Activated CD8-positive, alpha-beta memory T cell treated with anti-CD3 and anti-CD28 coated beads for 1 hour (primary cell): ENCODE results near the gene ZNF471.
A peak's percentile ranks its signal among the peaks of the same experiment; 100 is the strongest.

Source experiments
- DNase-seq, 2 donors: peaks; one replicate each; pipeline ENCODE4 v3.0.0-alpha.2; 2020; ENCODE audit warnings: low read depth in 1 of 2; ENCODE audit errors: extremely low read depth in 1 of 2

Gene ZNF471

DNA sequence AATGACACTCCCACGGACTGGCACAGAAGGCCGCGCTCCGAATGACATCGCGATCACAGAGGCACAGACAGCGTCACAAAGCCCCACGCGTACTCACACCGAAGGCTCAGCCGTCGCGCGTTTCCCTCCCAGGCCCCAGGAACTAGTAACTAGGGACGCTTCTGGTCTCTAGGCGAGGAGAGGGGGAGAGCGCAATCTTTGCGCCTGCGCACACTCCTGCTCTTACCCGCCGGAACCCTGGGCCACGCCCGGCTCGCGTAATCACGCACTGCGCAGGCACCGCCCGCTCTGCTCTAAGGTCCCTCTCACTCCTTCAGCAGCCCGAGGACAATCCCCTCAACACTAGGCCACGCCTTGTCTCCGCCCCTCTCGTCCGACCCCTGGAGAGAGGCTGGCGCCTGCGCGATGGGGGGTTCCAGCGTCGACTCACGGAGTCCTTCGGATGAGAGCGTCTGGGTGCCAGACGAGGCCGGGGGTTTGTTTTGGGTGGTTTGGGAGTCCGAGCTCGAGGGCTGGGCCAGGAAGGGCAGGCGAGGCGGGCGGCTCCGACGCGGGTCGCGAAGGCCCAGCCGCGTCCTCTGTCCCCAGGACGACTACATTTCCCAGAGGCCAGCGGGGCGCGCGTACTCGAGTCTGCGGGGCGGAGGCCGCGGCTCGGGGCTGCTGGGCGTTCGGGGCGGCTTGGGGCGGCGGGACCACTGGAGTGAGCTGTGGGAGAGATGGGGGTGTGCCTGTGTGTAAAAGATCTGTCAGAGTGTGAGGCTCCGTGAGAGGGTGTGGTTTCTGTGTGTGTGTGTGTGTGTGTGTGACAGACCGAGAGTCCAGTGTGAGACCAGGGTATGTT is at the start of gene ZNF471:
Gene ZNF471 (plus strand): TSS at position 410 of the 844 bp plus-strand sequence. CDS start 3,717 bp downstream, outside the sequence.
- DNase-seq: peak; percentile 63 to 79

DNA sequence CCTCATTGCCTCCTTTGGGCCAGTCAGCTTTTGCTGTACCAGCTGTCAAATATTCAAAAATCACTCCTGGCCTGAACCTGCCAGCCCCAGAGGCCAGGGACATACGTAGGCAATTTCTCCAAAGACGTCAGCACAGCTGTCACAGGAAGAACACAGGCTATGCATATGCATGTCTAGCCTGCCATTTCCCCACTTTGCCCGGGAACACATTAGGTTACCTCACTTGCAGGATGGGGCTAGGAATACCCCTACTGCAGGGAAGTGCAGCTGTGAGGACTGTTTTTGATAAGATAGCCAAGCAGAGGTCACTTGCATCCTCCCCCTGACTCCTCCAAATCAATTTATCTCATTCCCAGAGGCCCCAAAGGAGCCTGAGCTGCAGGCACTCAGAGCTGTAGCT is 33.3 kb upstream of the ZNF471 start:
- no peak for DNase-seq

DNA sequence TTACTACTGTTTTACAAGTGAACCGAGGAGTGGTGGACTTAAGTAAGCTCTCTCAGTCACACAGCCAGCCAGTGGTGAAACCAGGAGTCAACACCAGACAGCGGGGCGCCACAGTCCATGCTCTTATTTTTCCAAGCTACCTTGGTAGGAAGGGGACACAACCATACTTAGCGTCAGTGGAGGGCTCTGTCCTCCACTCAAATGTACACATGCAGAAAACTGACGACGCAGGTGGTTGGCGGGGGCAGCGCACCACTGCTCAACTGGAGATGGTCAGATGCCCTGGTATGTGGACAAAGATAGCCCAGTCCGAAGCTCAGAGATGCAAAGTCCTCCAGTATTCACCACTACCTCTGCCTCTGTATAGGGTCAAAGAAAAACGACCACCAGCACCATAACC is 31.6 kb upstream of the ZNF471 start:
- no peak for DNase-seq

DNA sequence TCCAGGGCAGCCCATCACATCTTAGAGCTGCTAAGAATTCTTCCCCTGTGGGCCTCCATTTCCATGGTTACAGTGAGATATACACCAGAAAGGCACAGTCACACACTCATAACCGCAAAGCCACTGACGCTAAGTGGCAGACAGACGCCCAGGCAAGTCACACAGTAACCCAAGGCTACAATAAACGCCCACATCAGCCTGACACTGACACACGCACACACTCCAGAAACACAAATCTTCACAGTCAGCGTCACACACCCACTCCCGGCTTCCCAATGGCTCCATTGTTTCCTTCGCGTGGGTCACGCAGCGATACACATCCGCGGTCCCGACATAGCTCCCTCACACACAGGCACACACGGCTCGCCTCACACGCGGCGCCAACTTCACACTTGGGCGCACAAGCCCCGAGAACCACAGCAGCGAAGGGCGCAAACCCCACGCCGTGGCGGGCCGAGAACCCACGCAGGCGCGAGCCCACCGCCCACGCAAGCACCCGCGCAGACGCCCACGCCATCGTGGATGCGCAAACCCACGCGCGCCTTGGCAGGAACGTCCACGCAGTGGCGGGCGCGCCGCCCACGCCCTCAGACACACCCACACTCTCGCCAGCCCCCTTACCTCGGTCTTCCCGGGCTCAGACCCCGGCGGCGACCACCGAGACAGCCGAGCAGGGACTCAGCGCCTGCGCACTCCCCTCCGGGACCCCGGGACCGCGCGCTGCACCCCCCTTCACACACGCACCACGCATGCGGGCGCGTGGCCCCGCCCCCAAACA is 30.8 kb upstream of the ZNF471 start, which contains the start of gene ZNF667:
Gene ZNF667 (minus strand): TSS at position 695 of the 778 bp plus-strand sequence. CDS start 14,975 bp downstream, outside the sequence.
- DNase-seq: peak in 1 of 2 donors; percentile 17

DNA sequence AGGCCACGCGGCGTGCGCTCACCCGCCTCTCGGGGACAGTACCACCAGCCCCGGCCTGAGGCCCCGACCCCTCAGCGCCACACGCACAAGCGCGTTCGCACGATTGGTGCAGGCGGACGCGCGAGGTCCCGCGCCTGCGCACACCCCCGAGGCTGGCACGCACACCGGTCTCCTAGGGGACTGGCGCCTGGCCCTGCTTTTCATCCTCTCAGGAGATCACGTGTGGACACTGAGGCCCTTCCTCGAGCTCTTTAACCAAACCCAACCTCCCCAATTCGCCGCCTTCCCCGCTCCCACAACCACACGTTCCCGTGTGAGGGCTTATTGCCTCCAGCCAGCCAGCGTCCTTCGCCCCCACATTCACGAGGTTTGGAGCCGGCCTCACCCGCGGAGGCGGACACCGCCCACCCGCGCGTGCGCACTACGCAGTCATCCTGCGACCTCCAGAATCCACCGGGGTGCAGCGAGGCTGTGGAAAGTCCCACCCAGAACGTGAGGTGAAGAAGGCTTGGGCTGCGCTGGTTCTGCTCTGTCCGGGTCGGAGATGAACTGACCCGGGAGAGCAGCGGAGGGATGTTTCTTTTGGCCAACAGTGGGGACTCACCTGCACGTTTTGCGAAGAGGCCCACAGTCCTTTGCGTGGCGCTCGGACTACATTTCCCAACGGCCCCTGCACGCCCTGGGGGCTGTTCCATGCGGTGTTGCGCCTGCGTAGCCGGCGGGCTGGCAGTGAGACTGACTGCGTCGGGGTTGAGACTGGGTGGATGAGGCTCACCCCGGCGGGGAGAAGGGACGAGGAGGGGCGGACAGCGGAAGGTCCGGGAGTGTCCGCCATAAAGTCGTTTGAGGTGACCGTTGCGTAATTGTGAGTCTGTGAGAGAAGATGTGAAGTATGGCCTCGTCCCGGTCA is 30.0 kb upstream of the ZNF471 start:
- peak; percentile 33 to 41 for DNase-seq

DNA sequence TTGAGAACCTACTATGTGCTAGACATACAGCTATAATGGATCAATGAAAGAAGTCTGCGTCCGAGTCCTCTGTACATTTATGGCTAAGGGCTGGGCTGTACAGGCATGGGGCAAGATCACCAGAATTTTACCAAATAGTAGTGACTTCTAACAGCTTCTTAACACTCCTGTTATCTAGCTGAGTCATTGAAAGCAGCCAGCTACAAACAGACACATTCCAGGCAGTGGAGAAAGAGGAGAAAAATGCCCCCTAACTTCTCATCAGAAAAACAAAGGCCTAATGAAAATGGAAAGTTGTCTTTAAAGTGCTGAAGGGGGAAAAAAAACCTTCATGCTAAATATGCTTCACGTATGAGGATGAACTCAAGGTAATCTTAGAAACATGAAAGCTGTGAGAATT is 16.3 kb upstream of the ZNF471 start:
- DNase-seq: no peak

DNA sequence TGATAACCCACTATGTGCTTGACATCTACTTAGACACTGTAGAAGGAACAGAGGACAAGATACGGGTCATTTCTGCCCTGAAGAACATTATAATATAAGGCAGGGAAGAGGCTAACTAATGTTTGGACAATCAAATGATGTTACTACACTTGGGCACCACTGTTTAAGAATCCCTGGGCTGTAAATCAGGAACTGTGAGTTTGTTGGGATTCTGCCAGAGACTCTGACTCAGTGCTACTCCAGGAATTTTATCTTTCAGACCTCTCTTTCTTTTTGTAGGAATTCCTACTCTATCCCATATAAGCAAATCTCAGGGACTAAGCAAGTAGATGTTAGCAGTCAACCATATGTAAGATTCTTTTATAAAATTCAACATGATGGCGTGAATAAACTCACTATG is 3.1 kb upstream of the ZNF471 start:
- no peak for DNase-seq

DNA sequence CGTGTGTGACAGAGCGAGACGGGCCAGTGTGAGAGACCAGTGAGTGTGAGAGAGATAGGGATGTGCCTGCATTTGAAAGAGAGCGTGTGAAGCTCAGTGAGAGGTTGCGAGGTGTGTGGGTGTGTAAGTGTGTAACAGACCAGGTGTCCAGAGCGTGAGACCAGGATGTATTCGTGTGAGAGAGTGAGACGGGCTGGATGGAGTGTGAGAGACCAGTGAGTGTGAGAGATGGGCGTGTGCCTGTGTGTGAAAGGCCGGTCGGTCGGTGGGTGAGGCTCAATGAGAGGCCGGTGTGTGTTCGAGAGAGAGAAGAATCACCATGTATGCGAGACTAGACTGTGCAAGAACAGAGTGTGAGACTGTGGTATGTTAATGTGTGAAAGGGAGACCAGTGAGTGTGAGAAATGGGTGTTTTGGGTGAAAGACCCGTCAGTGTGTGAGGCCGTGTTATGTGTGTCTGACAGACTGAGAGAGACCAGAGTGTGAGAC is 679 bp downstream of the ZNF471 start:
- no peak for DNase-seq

DNA sequence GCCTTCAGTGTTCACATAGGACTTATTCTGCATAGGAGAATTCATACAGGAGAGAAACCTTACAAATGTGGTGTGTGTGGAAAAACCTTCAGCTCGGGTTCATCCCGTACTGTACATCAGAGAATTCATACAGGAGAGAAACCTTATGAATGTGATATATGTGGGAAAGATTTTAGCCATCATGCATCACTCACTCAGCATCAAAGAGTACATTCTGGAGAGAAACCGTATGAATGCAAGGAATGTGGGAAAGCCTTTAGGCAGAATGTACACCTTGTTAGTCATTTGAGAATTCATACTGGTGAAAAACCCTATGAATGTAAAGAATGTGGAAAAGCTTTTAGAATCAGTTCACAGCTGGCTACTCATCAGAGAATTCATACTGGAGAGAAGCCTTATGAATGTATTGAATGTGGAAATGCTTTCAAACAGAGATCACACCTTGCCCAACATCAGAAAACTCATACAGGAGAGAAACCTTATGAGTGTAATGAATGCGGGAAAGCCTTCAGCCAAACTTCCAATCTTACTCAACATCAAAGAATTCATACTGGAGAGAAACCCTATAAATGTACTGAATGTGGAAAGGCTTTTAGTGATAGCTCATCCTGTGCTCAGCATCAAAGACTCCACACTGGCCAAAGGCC is 17.7 kb downstream of the ZNF471 start:
- DNase-seq: no peak

DNA sequence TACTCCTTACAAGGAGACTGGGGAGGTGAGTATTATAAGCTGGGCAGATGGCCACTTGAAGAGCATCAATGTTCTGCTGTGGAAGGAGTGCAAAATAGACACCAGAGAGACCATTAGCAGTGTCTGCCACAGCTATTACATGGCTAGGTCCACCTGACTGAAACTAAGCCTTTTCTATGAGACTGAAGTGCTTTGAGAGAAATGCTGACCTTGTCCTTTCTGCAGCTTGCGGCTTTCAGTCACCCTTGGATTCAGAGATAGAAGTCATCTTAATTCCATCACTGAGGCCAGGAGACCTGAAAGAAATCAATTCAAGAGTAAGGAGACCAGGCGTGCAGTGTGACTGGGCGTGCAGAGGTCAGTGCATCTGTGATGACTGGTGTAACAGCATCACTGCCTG is 29.8 kb downstream of the ZNF471 start:
- DNase-seq: no peak

DNA sequence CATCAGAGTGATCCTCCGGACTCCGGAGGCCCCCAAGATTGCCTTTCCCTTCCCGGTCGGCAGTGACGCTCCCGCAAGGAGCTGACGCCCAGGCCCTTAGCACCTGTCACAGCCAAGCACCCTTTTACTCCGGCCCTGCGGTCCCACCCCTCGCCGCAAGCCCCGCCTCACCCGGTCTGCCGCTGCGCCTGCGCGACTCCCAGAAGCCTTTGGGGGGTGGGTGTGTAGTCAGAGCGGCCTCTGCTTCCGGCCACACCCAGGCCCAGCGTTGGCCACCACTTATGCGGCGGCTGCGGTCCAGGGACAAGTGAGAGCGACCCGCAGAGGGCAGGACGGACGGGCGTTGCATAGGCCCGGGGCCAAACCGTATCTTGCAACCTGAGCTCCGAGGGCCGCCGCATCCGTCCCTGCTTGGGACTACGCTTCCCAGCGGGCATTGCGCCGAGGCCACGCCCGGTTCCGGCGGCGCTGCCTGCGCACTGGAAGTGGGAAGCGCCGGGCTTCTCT is 30.7 kb downstream of the ZNF471 start:
- peak; percentile 68 to 82 for DNase-seq

DNA sequence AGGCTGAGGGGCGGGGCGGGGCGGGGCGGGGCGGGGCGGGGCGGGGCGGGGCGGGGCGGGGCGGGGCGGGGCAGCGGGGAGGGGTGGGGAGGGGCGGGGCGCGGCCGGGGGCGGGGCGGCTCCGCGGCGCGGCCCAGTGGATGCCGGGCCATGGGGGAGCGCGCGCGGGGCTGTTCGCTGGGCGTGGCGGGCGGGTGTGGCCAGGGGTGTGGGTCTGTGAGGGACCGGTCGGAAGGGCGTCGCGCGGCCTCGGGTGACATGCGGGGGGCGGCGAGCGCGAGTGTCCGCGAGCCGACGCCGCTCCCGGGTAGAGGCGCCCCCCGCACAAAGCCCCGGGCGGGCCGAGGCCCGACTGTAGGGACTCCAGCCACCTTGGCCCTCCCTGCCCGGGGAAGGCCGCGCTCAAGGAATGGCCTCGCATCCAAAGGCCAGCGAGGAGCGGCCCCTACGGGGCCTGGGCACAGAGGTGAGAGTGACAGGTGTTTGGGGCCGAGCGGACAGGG is 31.2 kb downstream of the ZNF471 start, which contains the start of gene ZFP28:
Gene ZFP28 (plus strand): TSS at position 188 of the 503 bp plus-strand sequence. CDS start 71 bp downstream, at position 259.
- peak in 1 of 2 donors; percentile 34 for DNase-seq

DNA sequence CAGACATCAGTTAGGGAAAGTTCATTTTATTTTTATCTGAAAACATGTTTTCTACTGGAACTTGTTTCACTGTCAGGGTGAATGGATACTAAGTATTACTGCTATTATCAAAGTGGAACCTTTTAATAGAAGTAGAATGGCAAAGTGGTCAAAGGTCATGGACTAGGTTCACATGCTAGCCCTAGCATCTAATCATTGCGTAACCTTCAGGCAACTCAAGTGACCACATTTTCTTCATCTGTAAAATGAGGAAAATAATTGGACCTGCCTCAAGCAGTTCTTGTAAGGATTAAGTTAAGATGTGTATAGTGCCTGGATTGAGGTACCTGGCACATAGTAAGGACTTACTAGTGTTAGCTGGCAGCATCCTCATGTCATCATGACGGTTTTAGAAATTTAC is 36.1 kb downstream of the ZNF471 start:
- no peak for DNase-seq

DNA sequence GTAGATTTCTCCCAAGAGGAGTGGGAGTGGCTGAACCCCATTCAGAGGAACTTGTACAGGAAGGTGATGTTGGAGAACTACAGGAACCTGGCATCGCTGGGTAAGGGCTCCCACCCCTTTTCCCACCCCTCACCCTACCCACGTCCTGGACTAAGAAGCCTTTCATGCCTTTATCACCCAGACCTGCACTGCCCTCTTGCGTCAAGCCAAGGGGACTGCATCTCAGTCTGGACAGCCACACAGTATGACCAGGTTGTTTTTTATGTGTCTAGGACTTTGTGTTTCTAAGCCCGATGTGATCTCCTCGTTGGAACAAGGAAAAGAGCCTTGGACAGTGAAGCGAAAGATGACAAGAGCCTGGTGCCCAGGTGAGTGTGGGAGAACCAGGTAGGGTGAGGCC is 39.9 kb downstream of the ZNF471 start:
- DNase-seq: no peak

DNA sequence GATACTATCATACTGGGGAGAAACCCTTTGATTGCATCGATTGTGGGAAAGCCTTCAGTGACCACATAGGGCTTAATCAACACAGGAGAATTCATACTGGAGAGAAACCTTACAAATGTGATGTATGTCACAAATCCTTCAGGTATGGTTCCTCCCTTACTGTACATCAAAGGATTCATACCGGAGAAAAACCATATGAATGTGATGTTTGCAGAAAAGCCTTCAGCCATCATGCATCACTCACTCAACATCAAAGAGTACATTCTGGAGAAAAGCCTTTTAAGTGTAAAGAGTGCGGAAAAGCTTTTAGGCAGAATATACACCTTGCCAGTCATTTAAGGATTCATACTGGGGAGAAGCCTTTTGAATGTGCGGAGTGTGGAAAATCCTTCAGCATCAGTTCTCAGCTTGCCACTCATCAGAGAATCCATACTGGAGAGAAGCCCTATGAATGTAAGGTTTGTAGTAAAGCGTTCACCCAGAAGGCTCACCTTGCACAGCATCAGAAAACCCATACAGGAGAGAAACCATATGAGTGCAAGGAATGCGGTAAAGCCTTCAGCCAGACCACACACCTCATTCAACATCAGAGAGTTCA is 46.7 kb downstream of the ZNF471 start:
- DNase-seq: no peak

DNA sequence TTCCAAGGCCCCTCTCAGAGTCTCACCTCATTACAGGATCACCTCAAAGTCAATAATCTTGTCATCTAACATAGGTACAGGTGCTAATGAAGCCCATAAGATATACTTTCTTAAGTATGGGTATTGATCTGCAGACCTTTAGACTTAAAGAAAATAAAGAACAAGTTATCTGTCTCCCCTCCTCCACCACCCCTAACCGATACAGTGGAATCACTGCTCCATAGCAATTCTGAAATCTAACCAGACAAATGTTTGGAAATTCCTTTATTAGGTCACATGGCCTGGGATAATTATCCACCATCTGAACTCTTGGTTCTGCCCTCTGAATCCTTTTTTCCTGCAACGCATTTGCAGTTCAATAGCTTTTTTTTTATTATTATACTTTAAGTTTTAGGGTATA is 55.1 kb downstream of the ZNF471 start:
- DNase-seq: no peak

DNA sequence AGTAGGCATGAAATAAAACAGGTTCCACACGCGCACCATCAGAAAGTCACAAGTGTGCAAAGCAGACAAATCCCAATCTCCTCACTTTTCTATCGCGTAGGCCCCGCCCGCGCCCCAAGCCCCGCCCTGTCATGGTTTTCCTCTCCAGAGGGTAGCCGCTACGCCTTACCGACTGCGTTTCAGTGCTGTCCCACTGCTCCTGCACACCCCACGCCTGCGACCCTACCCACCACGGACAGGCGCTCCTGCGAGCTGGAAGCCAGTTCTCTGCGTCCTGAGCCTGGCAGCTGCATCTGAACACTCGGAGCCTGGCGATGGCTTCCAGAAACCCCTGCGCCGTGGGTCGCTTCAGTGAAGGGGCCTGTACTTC is 59.2 kb downstream of the ZNF471 start:
- no peak for DNase-seq

DNA sequence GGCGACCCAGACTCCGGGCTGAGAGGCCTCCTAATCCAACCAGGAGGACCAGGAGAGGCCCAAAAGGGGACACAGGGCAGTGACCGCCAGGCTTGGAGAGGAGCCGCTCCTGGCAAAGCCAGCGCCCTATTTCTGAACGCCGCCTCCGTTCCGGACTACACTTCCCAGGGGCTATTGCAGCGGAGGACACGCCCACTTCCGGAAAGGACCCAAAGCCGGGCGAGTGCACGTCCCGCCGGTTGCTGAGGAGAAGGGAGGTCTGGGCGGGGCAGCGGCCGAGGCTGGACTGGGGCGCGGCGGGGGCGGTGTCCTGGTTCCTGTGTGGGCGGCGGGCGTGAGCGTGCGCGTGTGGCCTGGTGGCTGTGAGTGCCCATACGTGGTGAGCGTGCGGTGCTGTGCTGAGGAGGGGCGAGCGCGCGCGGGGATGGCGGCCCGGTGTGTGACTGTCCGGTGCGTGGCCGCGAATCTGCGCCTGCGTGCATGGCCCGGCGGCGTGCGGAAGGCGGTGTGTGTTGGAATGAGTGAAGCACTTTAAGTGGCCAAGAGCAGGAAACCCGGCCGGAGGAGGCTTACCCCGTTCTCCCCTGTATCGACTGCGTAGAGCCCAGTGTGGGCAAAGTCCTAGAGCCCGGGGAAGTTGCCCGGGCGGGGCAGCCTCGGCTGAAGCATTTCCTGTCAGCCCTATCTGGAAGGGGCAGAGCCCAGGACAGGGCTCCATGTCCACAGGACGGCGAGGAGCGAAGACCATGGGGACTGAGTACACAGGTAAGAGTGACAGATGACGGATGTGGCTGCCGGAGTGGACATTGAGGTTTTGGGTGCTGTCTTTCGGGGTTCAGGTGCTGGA is 59.8 kb downstream of the ZNF471 start, which contains the start of gene ZNF470:
Gene ZNF470 (plus strand): TSS at position 195 of the 847 bp plus-strand sequence. CDS start 2,844 bp downstream, outside the sequence.
- DNase-seq: peak; percentile 75 to 78
